ENCODE results near the gene PPP2R5B. TPM values are rescaled to one million over a fixed set of nuclear protein-coding genes. Genes with fewer than 3 reads are reported as not detected.

The PPP2R5B gene
- total and polyA plus RNA-seq, 9 of the 15 experiments (the other 6 are each of a cell fraction or from before 2014, with no cell fraction given) = 0.10 to 7.8 (median 3.3) TPM

DNA sequence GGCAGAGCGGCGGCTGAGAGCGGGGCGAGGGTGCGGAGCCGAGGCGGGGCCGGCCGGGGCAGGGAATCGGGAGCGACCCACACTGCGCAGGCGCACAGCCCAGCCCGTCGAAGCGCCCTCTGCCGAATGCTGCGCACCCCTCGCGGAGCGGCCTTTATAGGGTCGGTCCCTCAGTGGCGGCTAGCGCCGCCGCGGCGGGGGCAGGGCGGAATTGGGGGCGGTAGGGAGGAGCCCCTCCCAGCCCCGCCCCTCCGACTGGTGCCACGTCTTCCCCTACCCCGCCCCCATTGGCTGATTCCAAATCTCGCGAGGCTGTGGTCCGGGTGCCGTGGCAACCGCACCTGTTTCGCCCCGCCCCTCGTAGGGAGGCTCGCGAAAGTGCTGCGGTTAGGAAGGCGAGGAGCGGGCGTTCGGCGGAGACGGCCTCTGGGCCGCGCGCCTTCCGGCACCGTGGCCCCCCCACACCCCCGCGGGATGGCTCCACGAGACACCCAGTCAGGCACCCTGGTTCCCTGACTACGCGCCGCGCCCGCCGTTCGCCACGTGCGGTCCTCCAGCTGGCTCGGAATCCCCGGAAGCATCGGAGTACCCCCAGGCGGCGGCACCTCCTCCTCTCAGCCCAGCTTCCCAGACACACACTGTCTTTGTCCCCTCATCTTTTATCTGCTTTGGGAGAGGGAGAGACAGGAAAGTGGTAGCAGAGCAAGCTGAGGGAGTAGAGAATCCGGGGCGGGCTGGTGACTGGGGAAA lies 45.8 kb upstream of the PPP2R5B start, which contains the start of gene EHD1 (continued):
- TF ChIP-seq, protein P1, sequence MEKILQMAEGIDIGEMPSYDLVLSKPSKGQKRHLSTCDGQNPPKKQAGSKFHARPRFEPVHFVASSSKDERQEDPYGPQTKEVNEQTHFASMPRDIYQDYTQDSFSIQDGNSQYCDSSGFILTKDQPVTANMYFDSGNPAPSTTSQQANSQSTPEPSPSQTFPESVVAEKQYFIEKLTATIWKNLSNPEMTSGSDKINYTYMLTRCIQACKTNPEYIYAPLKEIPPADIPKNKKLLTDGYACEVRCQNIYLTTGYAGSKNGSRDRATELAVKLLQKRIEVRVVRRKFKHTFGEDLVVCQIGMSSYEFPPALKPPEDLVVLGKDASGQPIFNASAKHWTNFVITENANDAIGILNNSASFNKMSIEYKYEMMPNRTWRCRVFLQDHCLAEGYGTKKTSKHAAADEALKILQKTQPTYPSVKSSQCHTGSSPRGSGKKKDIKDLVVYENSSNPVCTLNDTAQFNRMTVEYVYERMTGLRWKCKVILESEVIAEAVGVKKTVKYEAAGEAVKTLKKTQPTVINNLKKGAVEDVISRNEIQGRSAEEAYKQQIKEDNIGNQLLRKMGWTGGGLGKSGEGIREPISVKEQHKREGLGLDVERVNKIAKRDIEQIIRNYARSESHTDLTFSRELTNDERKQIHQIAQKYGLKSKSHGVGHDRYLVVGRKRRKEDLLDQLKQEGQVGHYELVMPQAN (IDR thresholded peaks at IDR 0.05; ENCODE audit: borderline replicate concordance) = peak; percentile 99
- TF ChIP-seq NCOA1 (IDR thresholded peaks at IDR 0.05; ENCODE audit: low read depth) = 0 out of 2 replicates have a peak, but pooled peaks have one; percentile 49
- peak in 1 of 2 experiments; percentile 40; a peak in 1 of 3 replicates for TF ChIP-seq CBX3 (IDR thresholded peaks at IDR 0.05; ENCODE audit: borderline replicate concordance in 1 of 2, low read length in 2 of 2)
- TF ChIP-seq KDM5B (IDR thresholded peaks at IDR 0.05; ENCODE audit: insufficient replicate concordance, low read depth, low read length) = peak; percentile 97
- 0 out of 2 replicates have a peak, but pooled peaks have one; percentile 36 for TF ChIP-seq CBX1 (IDR thresholded peaks at IDR 0.05; ENCODE audit: low read depth)
- no peak for TF ChIP-seq SOX6 (IDR thresholded peaks at IDR 0.05)
- TF ChIP-seq, protein P2, sequence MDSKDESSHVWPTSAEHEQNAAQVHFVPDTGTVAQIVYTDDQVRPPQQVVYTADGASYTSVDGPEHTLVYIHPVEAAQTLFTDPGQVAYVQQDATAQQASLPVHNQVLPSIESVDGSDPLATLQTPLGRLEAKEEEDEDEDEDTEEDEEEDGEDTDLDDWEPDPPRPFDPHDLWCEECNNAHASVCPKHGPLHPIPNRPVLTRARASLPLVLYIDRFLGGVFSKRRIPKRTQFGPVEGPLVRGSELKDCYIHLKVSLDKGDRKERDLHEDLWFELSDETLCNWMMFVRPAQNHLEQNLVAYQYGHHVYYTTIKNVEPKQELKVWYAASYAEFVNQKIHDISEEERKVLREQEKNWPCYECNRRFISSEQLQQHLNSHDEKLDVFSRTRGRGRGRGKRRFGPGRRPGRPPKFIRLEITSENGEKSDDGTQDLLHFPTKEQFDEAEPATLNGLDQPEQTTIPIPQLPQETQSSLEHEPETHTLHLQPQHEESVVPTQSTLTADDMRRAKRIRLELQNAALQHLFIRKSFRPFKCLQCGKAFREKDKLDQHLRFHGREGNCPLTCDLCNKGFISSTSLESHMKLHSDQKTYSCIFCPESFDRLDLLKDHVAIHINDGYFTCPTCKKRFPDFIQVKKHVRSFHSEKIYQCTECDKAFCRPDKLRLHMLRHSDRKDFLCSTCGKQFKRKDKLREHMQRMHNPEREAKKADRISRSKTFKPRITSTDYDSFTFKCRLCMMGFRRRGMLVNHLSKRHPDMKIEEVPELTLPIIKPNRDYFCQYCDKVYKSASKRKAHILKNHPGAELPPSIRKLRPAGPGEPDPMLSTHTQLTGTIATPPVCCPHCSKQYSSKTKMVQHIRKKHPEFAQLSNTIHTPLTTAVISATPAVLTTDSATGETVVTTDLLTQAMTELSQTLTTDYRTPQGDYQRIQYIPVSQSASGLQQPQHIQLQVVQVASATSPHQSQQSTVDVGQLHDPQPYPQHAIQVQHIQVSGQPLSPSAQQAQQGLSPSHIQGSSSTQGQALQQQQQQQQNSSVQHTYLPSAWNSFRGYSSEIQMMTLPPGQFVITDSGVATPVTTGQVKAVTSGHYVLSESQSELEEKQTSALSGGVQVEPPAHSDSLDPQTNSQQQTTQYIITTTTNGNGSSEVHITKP (IDR thresholded peaks at IDR 0.05; ENCODE audit: partially characterized antibody) = peak; percentile 8
- no peak for TF ChIP-seq BCOR (IDR thresholded peaks at IDR 0.05)
- peak; percentile 76 for TF ChIP-seq NELFE (IDR thresholded peaks at IDR 0.05; ENCODE audit: insufficient read depth, insufficient read length)
- peak; percentile 85 for TF ChIP-seq SUPT5H (IDR thresholded peaks at IDR 0.05)
- TF ChIP-seq RBM14 (IDR thresholded peaks at IDR 0.05; ENCODE audit: borderline replicate concordance, insufficient read depth, low read depth, low read length) = no peak
- peak in 1 of 2 experiments; percentile 80; a peak in 2 of 4 replicates for TF ChIP-seq CSDE1 (IDR thresholded peaks at IDR 0.05)
- peak; percentile 44 for TF ChIP-seq JUND (IDR thresholded peaks at IDR 0.05; ENCODE audit: borderline replicate concordance, low read depth, low read length)
- peak; percentile 11; the same call in 1 of the 3 replicates for TF ChIP-seq JUND (tag; IDR thresholded peaks at IDR 0.05; ENCODE audit: borderline replicate concordance, low read depth, low read length)
- no peak for TF ChIP-seq JUN (IDR thresholded peaks at IDR 0.05; ENCODE audit: borderline replicate concordance, low read depth, low read length)
- peak; percentile 55; the same call in 1 of the 2 replicates for TF ChIP-seq JUN (CRISPR knock-in tag; IDR thresholded peaks at IDR 0.05; ENCODE audit: borderline replicate concordance)
- peak; percentile 71 for TF ChIP-seq GABPA (tag; conservative IDR thresholded peaks at IDR 0.05; ENCODE audit: low read depth)
